Suppressor macrophage (primary cell): ENCODE data around the gene ZNF10.
A peak's percentile ranks its signal among the peaks of the same experiment; 100 is the strongest.

Source experiments
- DNase-seq, 4 experiments: peaks; one replicate each; pipeline ENCODE4 v3.0.0-alpha.2; 2020 to 2022

ZNF10 gene

DNA sequence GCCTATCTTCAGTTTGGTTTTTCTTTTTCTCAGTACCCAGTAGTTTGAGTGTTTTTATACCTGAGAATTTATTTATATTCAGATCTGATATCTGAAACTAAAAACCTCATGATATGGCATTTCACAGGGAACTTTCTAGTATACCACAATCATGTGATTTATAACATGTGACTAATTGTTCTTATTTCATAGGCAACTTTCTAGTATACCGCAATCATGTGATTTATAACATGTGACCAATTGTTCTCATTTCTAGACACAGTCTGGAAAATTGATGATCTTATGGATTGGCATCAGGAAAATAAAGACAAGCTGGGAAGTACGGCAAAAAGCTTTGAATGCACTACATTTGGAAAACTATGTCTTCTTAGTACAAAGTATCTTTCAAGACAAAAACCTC, 71.5 kb downstream of the ZNF10 start:
- DNase-seq = no peak

DNA sequence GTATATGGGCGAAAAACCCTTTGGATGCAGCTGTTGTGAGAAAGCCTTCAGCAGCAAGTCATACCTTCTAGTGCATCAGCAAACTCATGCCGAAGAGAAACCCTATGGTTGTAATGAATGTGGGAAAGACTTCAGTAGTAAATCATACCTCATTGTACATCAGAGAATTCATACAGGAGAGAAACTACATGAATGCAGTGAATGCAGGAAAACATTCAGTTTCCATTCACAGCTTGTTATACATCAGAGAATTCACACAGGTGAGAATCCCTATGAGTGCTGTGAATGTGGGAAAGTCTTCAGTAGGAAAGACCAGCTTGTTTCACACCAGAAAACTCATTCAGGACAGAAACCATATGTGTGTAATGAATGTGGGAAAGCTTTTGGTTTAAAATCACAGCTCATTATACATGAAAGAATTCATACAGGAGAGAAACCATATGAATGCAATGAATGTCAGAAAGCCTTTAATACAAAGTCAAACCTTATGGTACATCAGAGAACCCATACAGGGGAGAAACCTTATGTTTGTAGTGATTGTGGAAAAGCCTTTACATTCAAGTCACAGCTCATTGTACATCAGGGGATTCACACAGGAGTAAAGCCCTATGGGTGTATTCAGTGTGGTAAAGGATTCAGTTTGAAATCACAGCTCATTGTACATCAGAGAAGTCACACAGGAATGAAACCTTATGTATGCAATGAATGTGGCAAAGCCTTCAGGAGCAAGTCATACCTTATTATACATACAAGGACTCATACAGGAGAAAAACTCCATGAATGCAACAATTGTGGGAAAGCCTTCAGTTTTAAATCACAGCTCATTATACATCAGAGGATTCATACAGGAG, 72.3 kb downstream of the ZNF10 start:
- DNase-seq = peak in 2 of 4 experiments; percentile 4 to 13

DNA sequence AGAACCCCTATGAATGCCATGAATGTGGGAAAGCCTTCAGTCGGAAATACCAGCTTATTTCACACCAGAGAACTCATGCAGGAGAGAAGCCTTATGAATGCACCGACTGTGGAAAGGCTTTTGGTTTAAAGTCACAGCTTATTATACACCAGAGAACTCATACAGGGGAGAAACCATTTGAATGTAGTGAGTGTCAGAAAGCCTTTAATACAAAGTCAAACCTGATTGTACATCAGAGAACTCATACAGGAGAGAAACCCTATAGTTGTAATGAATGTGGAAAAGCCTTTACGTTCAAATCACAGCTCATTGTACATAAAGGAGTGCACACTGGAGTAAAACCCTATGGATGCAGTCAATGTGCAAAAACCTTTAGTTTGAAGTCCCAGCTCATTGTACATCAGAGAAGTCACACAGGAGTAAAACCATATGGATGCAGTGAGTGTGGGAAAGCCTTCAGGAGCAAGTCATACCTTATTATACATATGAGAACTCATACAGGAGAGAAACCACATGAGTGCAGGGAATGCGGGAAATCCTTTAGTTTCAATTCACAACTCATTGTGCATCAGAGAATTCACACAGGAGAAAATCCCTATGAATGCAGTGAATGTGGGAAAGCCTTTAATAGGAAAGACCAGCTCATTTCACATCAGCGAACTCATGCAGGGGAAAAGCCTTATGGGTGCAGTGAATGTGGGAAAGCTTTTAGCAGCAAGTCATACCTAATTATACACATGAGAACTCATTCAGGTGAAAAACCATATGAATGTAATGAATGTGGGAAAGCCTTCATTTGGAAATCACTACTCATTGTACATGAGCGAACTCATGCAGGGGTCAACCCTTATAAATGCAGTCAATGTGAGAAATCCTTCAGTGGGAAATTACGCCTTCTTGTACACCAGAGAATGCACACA, 73.2 kb downstream of the ZNF10 start:
- peak in 2 of 4 experiments; percentile 1 to 22 for DNase-seq

DNA sequence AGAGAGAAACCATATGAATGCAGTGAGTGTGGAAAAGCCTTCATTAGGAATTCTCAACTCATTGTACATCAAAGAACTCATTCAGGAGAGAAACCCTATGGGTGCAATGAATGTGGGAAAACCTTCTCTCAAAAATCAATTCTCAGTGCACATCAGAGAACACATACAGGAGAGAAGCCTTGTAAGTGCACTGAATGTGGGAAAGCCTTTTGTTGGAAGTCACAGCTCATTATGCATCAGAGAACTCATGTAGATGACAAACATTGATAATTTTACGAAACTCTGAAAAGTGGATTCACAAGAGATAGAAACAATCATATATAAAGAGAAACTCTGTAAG, 73.8 kb downstream of the ZNF10 start:
- DNase-seq = no peak

DNA sequence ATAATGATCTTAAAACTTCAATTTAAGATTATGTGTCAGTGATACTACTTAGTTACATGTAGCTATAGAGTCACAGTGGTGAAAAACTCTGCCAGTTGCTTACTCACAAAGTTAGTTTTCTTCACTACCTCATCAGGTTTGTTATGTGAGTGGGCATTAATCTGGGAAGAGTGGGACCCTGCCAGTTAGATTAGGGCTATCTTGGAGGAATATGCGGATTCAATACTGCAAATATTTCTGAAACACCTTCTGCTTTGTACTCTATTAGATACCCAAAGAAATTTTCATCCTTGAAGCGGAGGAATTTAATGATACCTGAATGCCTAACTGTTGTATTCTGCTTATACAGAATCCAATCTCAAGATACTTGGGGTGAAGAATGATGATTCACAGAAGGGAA, 76.0 kb downstream of the ZNF10 start:
- DNase-seq = no peak
